22Rv1 (cell line): ENCODE results near the gene YPEL3.

Experiments
- H3K27ac ChIP-seq: fragments of 450-650 bp; 2 replicates; pipeline ENCODE4 v1.5.1; 2017
- ZFX ChIP-seq: fragments of 450-650 bp; IDR thresholded peaks from 2 replicates; pipeline ENCODE4 v1.6.1; 2017; ENCODE audit warnings: antibody characterized with exemption, borderline replicate concordance
- TF ChIP-seq, protein P1 (sequence below): fragments of 450-650 bp; IDR thresholded peaks from 2 replicates; pipeline ENCODE4 v1.5.1; 2017; ENCODE audit warnings: mild to moderate bottlenecking

Gene YPEL3

DNA sequence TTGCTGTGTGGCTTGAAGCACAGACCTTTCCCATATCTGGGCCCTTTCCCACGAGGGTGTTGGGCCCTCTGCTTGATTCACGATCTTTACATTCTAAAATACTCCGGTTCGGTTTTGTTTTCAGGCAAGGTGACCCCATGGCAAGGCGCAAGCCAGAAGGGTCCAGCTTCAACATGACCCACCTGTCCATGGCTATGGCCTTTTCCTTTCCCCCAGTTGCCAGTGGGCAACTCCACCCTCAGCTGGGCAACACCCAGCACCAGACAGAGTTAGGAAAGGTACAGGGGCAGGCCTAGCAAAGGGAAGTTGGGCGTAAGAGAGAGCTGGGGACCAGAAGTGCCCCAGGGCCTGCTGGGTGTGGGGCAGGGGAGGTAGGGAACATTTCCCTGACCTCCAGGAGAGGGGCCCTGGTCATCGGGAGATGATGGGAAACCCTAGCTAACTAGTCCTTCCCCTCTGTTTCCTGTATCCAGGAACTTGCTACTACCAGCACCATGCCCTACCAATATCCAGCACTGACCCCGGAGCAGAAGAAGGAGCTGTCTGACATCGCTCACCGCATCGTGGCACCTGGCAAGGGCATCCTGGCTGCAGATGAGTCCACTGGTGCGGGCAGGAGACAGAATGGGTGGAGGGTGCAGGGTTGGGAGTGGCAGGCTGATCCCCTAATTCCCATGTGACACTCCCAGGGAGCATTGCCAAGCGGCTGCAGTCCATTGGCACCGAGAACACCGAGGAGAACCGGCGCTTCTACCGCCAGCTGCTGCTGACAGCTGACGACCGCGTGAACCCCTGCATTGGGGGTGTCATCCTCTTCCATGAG, 29.0 kb downstream of the YPEL3 start:
- TF ChIP-seq ZFX: no peak
- TF ChIP-seq, protein P1, sequence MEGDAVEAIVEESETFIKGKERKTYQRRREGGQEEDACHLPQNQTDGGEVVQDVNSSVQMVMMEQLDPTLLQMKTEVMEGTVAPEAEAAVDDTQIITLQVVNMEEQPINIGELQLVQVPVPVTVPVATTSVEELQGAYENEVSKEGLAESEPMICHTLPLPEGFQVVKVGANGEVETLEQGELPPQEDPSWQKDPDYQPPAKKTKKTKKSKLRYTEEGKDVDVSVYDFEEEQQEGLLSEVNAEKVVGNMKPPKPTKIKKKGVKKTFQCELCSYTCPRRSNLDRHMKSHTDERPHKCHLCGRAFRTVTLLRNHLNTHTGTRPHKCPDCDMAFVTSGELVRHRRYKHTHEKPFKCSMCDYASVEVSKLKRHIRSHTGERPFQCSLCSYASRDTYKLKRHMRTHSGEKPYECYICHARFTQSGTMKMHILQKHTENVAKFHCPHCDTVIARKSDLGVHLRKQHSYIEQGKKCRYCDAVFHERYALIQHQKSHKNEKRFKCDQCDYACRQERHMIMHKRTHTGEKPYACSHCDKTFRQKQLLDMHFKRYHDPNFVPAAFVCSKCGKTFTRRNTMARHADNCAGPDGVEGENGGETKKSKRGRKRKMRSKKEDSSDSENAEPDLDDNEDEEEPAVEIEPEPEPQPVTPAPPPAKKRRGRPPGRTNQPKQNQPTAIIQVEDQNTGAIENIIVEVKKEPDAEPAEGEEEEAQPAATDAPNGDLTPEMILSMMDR: no peak
- H3K27ac ChIP-seq: peak overlapping the region; percentile 98

DNA sequence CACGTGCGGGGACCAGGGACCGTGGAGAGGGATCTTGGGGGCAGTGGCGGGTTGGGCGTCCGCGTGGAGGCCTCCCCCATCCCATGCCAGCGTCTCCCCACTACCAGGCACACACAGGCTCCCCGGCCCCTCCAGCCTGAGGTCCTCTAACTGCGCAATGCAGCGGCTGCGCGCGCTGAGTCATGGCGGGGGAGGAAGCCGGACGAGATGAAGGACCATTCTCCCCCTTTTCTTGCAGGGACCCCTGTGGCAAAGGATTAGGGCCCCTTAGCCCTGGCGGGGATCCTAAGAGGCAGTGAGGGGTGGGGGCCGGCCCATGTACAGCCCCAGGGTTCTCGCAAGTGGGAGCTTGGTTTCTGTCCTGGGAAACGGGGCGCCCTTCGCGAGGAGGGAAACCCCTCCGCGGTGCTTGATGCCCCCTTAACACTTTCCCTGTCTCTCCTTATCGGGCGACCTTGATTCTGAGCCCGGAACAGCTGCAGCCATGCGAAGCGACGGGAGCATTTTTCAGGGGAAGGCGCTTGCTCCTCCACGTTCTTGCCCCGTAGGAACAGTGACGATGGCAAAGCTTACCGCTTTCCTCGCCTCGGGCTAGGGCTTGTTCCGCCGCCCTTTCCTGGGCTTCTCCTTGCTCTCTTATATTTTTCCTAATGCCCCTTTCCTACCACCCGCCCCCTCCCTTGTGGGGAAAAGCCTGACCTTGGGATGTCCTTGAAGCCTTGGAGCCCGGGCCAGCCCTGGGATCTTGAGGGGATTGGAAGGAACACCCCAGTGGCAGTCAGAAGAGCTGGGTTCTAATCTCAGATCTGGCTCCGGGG, 29.9 kb downstream of the YPEL3 start:
- peak overlapping the region; percentile 98 for H3K27ac ChIP-seq
- no peak for TF ChIP-seq ZFX
- TF ChIP-seq, protein P1: no peak

DNA sequence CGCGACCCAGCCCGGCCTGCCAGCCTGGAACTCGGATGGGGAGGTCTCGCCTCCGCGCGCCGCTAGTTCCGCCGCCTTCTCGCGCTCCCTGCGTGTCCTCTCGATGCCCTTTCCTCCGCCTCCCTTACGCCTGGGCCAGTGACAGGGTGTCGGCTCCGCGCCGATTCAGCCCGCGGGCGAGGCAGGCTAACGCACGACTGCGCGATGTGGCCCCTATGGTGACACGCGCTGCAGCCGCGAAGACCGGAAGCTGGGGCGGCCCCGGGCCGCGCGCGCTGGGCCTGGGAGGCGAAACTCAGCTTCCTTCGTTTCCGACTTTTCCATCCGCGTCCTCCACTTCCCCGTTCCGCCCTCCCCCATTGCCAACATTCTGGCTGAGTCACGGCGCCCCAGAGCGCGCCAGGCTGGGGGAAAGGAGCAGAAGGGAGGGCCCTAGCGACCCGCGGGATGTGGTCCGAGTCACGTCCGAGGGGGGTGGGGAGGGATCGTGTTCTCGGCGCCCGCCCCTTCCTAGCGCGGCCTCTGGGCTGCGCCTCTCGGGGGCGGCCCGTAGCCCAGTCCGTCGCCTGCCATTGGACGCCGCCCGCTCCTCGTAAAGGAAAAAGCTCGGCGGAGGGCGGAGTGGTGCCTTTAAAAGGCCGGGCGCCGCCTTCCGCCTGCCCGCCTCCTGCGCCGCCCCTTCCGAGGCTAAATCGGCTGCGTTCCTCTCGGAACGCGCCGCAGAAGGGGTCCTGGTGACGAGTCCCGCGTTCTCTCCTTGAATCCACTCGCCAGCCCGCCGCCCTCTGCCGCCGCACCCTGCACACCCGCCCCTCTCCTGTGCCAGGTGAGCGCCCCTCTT, 30.7 kb downstream of the YPEL3 start, which contains the start of gene ALDOA:
Gene ALDOA (plus strand): TSS at position 659 of the 841 bp plus-strand sequence. CDS start 1,138 bp downstream, outside the sequence.
- H3K27ac ChIP-seq: peak within 1 kb of the TSS; percentile 98
- no peak for TF ChIP-seq ZFX
- TF ChIP-seq, protein P1: no peak

DNA sequence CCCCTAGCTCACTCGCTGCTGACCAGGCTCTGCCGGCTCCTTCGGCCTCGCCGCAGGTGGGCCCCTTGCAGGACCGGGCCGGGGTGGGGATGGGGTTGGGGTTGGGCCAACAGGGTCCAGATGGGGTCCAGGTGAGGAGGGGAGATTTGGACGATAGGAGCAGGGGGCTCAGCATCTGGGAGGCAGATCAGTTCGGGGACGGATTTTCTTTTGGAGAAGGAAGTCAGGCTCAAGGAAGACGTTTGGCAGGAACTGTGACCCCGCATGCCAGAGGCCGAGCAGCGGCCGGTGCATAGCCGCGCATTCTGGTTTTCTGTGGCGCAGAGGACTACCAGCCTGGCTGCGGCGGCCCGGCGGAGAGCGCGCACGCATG, 31.3 kb downstream of the YPEL3 start:
- no peak for TF ChIP-seq ZFX
- TF ChIP-seq, protein P1: no peak
- H3K27ac ChIP-seq: peak overlapping the region; percentile 98

DNA sequence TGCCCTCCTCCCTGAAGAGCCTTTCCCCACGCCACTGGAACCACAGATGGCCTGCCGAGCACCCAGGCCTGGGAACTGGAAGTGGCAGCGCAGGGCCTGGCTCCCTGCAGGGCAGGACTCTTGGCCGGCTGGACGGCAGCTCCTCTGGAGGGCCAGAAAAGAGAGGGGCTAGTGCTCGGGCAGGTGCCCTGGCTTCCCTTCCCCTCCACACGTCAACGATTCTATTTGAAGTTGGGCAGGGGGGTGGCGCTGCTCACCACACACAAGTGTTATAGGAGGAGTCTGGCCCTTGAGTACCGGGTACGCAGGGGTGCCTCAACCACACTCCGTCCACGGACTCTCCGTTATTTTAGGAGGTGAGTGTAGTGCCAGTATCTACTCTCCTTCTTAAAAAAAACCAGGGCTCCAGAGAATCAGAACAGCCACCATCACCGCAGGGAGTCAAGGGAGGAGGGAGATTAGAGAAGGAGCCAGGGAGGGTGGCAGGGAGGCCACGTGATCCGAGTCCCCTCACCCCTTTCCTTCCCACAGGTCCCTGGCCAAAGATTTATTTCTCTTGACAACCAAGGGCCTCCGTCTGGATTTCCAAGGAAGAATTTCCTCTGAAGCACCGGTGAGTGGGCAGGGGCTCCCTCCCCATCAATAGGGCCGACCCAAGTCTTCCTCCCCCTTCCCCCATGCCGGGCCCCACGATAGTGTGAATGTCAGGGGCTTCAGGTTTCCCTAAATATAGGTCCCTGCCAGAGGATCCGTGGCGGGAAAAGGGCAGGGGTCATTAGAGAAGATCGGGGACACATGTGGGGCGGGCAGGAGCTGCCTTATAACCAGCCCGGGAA, 31.9 kb downstream of the YPEL3 start:
- TF ChIP-seq, protein P1: no peak
- TF ChIP-seq ZFX: no peak
- H3K27ac ChIP-seq: peak overlapping the region; percentile 98

DNA sequence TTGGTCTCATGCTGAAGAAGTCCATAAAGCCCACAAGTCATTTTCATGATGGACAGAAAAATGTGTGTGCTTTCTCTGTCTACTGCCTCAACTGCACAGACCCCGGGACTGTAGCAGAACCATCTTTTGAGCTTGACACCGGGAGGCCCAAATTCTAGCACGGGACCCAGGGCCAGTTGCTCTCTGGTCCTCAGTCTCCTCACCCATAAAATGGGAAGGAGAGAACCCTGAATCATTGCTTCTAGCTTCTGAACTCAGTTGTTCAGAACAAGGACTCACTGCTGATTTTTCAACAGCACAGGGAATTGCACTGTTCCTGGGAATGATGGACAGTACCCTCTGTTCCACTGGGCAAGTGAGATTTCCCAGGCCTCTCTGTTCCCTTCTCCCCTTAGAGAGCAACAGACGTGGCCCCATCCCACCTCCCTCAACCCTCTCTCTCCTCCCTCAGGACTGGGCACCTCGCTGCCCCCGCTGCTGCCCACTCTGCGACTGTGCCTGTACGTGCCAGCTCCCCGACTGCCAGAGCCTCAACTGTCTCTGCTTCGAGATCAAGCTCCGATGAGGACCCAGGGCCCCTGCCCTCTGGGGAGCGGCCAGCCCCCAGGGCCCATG, 32.6 kb downstream of the YPEL3 start:
- H3K27ac ChIP-seq: peak overlapping the region; percentile 98
- TF ChIP-seq, protein P1: no peak
- TF ChIP-seq ZFX: no peak
